GM12801 (cell line): ENCODE measurements around the gene FGF19.

ENCODE experiments used
- TF ChIP-seq, protein P1 (sequence below): IDR thresholded peaks from one replicate; pipeline ENCODE4 v1.5.1; 2011; ENCODE audit warnings: control low read depth; ENCODE audit not compliant: insufficient read length; ENCODE audit errors: extremely low read depth

The FGF19 gene

GRCh38 chr11:69705901-69706787 is 2.3 kb upstream of the FGF19 start:
- TF ChIP-seq, protein P1, sequence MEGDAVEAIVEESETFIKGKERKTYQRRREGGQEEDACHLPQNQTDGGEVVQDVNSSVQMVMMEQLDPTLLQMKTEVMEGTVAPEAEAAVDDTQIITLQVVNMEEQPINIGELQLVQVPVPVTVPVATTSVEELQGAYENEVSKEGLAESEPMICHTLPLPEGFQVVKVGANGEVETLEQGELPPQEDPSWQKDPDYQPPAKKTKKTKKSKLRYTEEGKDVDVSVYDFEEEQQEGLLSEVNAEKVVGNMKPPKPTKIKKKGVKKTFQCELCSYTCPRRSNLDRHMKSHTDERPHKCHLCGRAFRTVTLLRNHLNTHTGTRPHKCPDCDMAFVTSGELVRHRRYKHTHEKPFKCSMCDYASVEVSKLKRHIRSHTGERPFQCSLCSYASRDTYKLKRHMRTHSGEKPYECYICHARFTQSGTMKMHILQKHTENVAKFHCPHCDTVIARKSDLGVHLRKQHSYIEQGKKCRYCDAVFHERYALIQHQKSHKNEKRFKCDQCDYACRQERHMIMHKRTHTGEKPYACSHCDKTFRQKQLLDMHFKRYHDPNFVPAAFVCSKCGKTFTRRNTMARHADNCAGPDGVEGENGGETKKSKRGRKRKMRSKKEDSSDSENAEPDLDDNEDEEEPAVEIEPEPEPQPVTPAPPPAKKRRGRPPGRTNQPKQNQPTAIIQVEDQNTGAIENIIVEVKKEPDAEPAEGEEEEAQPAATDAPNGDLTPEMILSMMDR: no peak

GRCh38 chr11:69705351-69705811 is 1.6 kb upstream of the FGF19 start:
- TF ChIP-seq, protein P1: no peak

DNA sequence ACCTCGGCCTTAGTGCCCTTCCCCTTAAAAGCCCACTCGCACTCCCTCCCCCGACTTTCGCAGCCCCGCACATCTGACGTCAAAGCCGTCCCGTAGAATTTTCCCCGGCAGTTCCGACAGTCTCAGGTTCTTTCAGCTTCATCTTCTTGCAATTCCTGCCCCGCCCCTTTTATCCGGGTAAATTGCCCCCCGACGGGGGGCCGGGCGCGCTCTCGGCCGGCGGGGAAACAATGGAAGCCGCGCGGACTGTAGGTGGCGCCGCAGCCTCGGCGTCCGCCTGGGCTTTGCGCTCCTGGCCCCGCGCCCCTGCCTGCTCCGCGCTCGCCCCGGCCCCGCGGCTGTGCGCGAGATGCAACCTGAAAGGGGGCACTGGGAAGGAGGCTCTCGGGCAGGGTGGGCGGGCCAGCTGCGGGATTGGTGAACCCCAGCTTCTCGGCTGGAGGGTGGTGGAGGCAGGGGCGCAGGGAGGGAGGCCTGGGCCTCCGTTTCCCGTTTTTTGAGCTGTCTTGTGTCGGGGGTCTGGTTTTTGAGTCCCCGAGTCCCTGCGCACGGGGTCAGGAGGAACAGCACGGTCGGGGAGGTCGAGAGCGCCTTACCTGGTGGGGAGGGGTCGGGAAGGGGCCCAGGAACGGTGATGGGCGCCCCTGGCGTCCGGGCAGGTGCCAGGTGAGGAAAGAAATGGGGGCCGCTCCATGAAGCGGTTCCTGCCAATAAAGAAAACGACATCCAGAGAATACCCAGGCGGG is 859 bp upstream of the FGF19 start:
- TF ChIP-seq, protein P1: no peak

GRCh38 chr11:69703453-69703767 is 412 bp downstream of the FGF19 start:
- TF ChIP-seq, protein P1: no peak

DNA sequence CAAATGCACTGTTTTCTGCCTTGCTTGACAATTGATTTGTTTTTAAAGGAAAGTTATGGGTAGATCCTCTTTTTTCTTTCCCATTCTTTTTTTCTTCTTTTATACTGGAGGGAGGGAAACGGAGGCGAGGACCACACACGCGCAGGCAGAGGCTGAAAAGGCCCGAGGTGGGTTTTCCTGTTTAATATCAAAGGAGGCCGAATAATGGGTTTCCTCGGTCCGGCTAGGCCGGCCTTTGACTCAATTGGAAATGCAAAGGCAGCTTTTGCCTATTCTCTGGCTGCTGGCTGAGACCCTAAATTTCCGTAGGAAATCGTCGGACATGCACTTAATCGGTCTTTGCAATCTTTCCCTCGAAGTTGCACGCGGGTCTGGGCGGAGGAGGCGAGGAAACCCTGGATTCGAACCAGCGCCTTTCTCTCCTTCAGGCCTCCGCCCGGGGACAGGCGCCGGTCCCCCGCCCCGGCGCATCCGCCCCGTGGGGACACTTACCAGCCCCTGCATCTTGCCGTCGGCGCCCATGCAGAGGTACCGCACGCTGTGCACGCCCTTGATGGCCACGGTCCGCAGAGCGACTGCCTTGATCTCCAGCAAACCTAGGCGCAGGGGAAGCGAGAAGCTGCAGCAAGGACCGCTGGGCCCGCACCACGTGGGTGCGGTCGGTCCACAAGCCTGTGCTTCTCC is 911 bp downstream of the FGF19 start:
- TF ChIP-seq, protein P1: no peak

- TF ChIP-seq, protein P1: no peak
Measured at GRCh38 chr11:69702239-69702691, 1.6 kb downstream of the FGF19 start.
